GM19452 (cell line): Measurements from ENCODE around the gene BEAN1.

ENCODE experiments used
- ATAC-seq: cut with Tn5 transposase; IDR thresholded peaks from one replicate; pipeline ENCODE4 v1.9.1; 2021; ENCODE audit not compliant: unreplicated experiment

Gene BEAN1

GRCh38 chr16:66395806-66396555 lies 31.1 kb upstream of the BEAN1 start:
- no peak for ATAC-seq

GRCh38 chr16:66397736-66398433 lies 29.2 kb upstream of the BEAN1 start:
- ATAC-seq = no peak

DNA sequence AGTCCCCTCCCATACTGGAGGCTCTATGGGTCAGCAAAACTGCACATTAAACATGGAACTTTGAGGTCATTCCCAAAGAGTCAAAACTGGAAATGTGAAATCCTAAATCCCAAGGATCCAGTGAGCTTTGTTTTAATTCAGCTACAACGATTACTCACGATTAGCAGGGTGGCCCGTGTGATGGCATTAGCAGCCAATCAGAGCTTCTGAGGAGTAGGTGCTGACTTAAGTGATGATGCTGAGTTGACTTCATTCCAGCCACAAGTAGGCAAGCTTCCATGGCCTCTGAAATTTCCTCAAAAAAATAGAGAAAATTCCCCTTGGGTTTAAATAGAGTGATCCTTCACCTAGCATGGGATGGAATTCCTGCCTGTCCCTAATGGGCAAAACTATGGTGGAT lies 28.1 kb upstream of the BEAN1 start:
- ATAC-seq = no peak

- no peak for ATAC-seq
These were observed 27.2 kb upstream of the BEAN1 start for GRCh38 chr16:66399930-66400329.

GRCh38 chr16:66400503-66401380 lies 26.4 kb upstream of the BEAN1 start:
- no peak for ATAC-seq

DNA sequence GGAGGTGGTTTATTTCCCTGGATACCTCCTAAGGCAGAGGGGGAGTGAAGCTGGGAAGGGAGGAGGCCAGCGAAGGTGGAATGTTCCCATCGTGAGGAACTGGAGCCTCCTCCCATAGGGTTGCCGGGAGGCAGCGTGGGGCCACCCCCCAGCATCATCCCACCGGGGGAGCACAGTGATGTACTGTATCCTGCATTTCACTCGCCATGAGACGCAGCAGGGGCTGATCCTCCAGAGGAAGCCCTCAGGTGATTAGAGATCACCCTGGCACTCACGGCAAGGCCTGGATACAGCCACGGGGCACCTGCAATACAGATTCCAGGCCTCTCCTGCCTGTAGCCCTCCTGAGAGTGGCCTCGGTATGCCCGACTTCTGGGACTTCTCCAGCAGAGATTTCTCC lies 25.5 kb upstream of the BEAN1 start:
- no peak for ATAC-seq

GRCh38 chr16:66402166-66402565 lies 24.9 kb upstream of the BEAN1 start:
- no peak for ATAC-seq

- no peak for ATAC-seq
These were observed 24.4 kb upstream of the BEAN1 start for GRCh38 chr16:66402591-66403230.

GRCh38 chr16:66403531-66404145 lies 23.5 kb upstream of the BEAN1 start:
- no peak for ATAC-seq

- ATAC-seq = no peak
These were observed 21.9 kb upstream of the BEAN1 start for GRCh38 chr16:66405057-66405783.

DNA sequence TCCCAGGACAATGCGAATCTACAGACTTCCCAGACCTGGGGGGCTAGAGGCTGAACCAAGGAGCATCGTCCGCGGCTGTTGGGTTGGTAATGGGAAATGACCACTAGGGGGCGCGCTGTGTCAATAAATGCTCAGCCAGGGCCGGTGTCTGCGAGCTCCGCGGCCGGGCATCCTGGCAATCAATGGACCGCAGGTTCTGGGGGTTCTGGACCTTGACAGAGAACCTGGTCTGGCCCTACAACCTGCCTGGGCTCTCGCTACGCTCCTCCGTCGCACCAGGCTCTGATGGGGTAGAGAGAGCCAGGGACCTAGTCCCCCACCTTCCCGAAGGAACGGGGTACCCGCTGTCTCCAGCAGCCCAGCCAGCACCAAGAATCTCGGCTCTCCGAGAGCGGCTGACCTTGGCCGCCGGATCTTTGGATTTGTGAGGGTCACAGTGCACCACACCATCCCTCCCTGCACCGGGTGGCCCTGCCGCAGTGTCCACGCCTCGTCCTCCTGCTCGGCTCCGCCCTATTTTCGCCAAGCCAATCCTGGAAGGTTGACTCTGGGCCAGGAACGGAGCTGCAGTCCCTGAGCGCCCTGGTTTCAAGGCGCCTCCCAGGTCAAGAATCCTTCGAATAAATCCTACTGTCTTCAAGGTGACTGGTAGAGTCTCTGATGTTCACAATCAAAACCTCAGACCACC lies 20.4 kb upstream of the BEAN1 start:
- ATAC-seq = peak; percentile 71

DNA sequence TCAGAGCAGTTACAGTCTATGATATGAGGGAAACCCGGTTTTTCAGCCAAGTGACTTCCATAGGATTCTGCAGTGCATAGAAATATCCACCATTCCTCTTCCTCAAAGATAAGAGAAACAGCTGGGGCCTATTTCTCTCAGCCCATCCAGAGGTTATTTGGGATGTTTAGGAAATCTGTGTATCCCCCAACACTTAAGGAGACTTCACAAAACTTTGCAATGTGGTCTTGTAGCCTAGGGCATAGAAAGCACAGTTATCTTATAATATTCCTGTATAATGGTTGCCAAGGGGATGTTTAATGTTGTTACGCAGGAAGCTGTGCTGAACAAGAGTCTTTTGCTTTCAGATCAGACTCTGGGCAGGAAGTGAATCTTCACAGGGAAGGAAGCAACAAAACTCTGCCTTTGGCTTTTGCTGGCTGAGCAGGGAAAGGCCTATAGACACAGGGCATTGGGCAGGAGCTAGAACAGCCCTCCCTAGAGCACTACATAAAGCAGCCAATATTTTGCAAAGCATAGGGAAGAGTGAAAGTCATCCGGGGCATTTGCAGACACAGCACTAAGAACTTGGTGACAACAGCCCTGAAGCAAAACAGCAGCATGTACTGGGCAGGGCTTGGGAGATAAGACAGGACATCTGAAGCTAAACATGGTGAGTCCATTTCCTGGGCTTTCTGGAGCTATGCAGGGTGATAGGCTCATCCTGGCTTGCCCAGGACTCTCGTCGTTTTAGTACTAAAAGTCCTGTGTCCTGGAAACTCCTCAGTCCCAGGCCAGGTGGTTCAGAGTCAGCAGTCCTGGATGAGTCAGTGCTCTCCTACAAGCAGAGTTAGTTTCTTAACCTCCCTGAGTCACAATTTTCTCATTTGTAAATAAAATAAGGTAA lies 18.7 kb upstream of the BEAN1 start:
- ATAC-seq = no peak

DNA sequence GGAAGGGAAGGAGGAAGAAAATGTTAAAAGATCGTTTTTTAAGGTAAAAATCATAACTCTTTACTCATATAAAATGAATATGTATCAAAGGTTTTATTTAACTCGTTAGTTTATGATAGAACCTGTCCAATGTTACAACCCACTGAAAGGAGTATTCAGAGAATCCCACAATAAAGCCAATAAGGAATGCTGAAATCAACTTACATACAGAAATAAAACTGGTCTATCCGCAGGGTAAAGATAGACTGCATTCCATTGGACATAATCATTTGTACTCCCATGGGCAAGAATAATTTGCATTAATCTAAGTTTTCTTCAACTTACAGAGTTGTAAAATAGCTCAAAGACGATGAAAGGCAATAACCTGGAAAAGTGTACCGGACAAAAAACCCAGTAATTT lies 17.9 kb upstream of the BEAN1 start:
- no peak for ATAC-seq

- no peak for ATAC-seq
These were observed 14.9 kb upstream of the BEAN1 start for GRCh38 chr16:66412182-66412581.

DNA sequence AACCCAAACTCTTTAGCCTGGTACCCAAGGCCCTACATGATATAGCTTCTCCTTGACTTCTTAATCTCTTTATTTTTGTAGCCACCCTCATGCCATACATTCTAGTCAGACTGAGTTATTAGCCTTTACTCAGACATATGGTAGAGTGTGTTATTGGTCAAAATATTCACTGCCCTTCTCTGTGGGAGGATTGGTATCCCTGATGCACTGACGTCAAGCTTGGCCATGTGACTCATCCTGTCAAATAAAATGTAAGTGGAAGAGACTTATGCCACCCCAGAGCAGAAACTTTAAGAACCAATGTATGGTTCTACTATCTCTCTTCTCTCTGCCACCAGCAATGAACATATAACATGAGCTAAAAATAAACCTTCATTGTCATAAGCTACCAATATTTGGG lies 12.2 kb upstream of the BEAN1 start:
- ATAC-seq = no peak

- ATAC-seq = no peak
These were observed 11.0 kb upstream of the BEAN1 start for GRCh38 chr16:66416136-66416535.

- ATAC-seq = no peak
These were observed 10.0 kb upstream of the BEAN1 start for GRCh38 chr16:66416939-66417700.
